Measurements from ENCODE around the gene CLTCL1. TPM values are rescaled to one million over a fixed set of nuclear protein-coding genes. Genes with fewer than 3 reads are reported as not detected.

Gene CLTCL1
- total and polyA plus RNA-seq, 9 of the 15 experiments (the other 6 are each of a cell fraction or from before 2014, with no cell fraction given), result 1.1 to 11.7 (median 5.0) TPM

GRCh38 chr22:19291218-19291579, 320 bp downstream of the CLTCL1 start (continued):
- no peak for TF ChIP-seq ZFP91 (CRISPR knock-in tag; IDR thresholded peaks at IDR 0.05)
- TF ChIP-seq ZC3H4 (CRISPR knock-in tag; IDR thresholded peaks at IDR 0.05; ENCODE audit: borderline replicate concordance), result no peak
- TF ChIP-seq ESRRA (IDR thresholded peaks at IDR 0.05; ENCODE audit: borderline replicate concordance, low read depth), result peak; percentile 38
- no peak for TF ChIP-seq ZC3H8 (IDR thresholded peaks at IDR 0.05)
- TF ChIP-seq ZBTB34 (CRISPR knock-in tag; IDR thresholded peaks at IDR 0.05), result no peak
- peak; percentile 25; the same call in 1 of the 2 replicates for TF ChIP-seq TOE1 (IDR thresholded peaks at IDR 0.05; ENCODE audit: borderline replicate concordance)
- TF ChIP-seq TOE1 (CRISPR knock-in tag; IDR thresholded peaks at IDR 0.05; ENCODE audit: borderline replicate concordance, low read depth), result no peak
- TF ChIP-seq ZNF76 (CRISPR knock-in tag; IDR thresholded peaks at IDR 0.05; ENCODE audit: borderline replicate concordance), result peak; percentile 85; the same call in 1 of the 2 replicates
- TF ChIP-seq FOXK1 (CRISPR knock-in tag; IDR thresholded peaks at IDR 0.05; ENCODE audit: borderline replicate concordance), result no peak
- 0 out of 2 replicates have a peak, but pooled peaks have one; percentile 2 for TF ChIP-seq ZNF609 (CRISPR knock-in tag; IDR thresholded peaks at IDR 0.05; ENCODE audit: borderline replicate concordance)
- no peak for TF ChIP-seq MCM3 (IDR thresholded peaks at IDR 0.05)
- TF ChIP-seq IRF1 (CRISPR knock-in tag; IDR thresholded peaks at IDR 0.05; ENCODE audit: borderline replicate concordance), result no peak
- no peak for TF ChIP-seq NCOA1 (IDR thresholded peaks at IDR 0.05; ENCODE audit: low read depth)
- peak; percentile 82 for TF ChIP-seq HMGN3 (IDR thresholded peaks at IDR 0.05; ENCODE audit: borderline replicate concordance, extremely low read depth, insufficient read length, low read depth, low read length)
- TF ChIP-seq SMARCE1 (IDR thresholded peaks at IDR 0.05), result no peak
- peak; percentile 68; the same call in 1 of the 2 replicates for TF ChIP-seq EGR1 (conservative IDR thresholded peaks at IDR 0.05)
- peak; percentile 92; the same call in 1 of the 2 replicates for TF ChIP-seq HNRNPL (IDR thresholded peaks at IDR 0.05; ENCODE audit: low read depth, low read length)
